NT2/D1 (cell line): Measurements from ENCODE around the gene PRL.

Experiments used
- SUZ12 ChIP-seq: IDR thresholded peaks from 2 replicates; pipeline ENCODE4 v1.6.1; 2011; ENCODE audit not compliant: insufficient read length, insufficient read depth; ENCODE audit errors: extremely low read depth
- YY1 ChIP-seq: IDR thresholded peaks from 2 replicates; pipeline ENCODE4 v1.6.1; 2011; ENCODE audit not compliant: insufficient read length, insufficient read depth
- ZNF274 ChIP-seq: IDR thresholded peaks from 2 replicates; pipeline ENCODE4 v1.6.1; 2011; ENCODE audit warnings: mild to moderate bottlenecking, low read depth, low read length

GRCh38 chr6:22298475-22298890 is 1.6 kb upstream of the PRL start:
- TF ChIP-seq ZNF274: no peak
- no peak for TF ChIP-seq YY1
- no peak for TF ChIP-seq SUZ12
